HepG2 (cell line): ENCODE data around the gene ACOT13. TPM values are rescaled to one million over a fixed set of nuclear protein-coding genes. Genes with fewer than 3 reads are reported as not detected.

ENCODE experiments used
- ATM ChIP-seq: fragments of 450-650 bp; IDR thresholded peaks from 2 replicates; pipeline ENCODE4 v1.7.1; 2017; ENCODE audit warnings: mild to moderate bottlenecking, borderline replicate concordance
- ELF1 ChIP-seq: sonication (generic); formaldehyde crosslinking; IDR thresholded peaks from 2 replicates; pipeline ENCODE4 v1.4.0; 2020; ENCODE audit warnings: missing genetic modification reagents
- EP300 ChIP-seq, 3 experiments: sonication (generic) in 1 of 3; formaldehyde crosslinking in 1 of 3; IDR thresholded peaks; 2 replicates each; pipeline versions ENCODE4 v1.5.1 to v1.6.1; 2011 to 2020; ENCODE audit warnings: low read depth in 2 of 3, low read length in 2 of 3, borderline replicate concordance in 1 of 3, improper control_type of control experiment in 1 of 3, mild to moderate bottlenecking in 1 of 3, missing genetic modification reagents in 1 of 3, moderate library complexity in 1 of 3
- HCFC1 ChIP-seq: fragments of 150-350 bp; IDR thresholded peaks from 2 replicates; pipeline ENCODE4 v1.6.1; 2014; ENCODE audit warnings: low read depth, low read length
- HNRNPUL1 ChIP-seq: fragments of 200-400 bp; formaldehyde crosslinking; IDR thresholded peaks from 2 replicates; pipeline ENCODE4 v1.6.1; 2017; ENCODE audit warnings: low read depth, mild to moderate bottlenecking, low read length, moderate library complexity
- PITX1 ChIP-seq: sonication (generic); formaldehyde crosslinking; IDR thresholded peaks from 2 replicates; pipeline ENCODE4 v1.5.1; 2020; ENCODE audit warnings: mild to moderate bottlenecking, missing genetic modification reagents
- RXRA ChIP-seq: sonication (generic); formaldehyde crosslinking; IDR thresholded peaks from 2 replicates; pipeline ENCODE4 v1.5.1; 2020; ENCODE audit warnings: missing genetic modification reagents
- RXRB ChIP-seq: IDR thresholded peaks from 2 replicates; pipeline ENCODE4 v1.6.1; 2016; ENCODE audit warnings: borderline replicate concordance, missing genetic modification reagents, missing compliant biosample characterization
- TMF1 ChIP-seq: sonication (generic); formaldehyde crosslinking; IDR thresholded peaks from 2 replicates; pipeline ENCODE4 v1.8.1; 2022; ENCODE audit warnings: low read depth, missing genetic modification reagents
- ZBTB7B ChIP-seq: sonication (generic); formaldehyde crosslinking; IDR thresholded peaks from 2 replicates; pipeline ENCODE4 v1.4.0; 2020; ENCODE audit warnings: missing genetic modification reagents
- ZIK1 ChIP-seq: sonication (generic); formaldehyde crosslinking; IDR thresholded peaks from 2 replicates; pipeline ENCODE4 v1.5.0; 2020; ENCODE audit warnings: mild to moderate bottlenecking, low read depth, missing genetic modification reagents, borderline replicate concordance
- ZNF10 ChIP-seq: sonication (generic); formaldehyde crosslinking; IDR thresholded peaks from 2 replicates; pipeline ENCODE4 v1.4.0; 2020; ENCODE audit warnings: mild to moderate bottlenecking, low read depth, missing genetic modification reagents, borderline replicate concordance
- ZNF138 ChIP-seq: sonication (generic); formaldehyde crosslinking; IDR thresholded peaks from 2 replicates; pipeline ENCODE4 v1.5.0; 2020; ENCODE audit warnings: mild to moderate bottlenecking, low read depth, missing genetic modification reagents
- ZNF30 ChIP-seq: sonication (generic); formaldehyde crosslinking; IDR thresholded peaks from 2 replicates; pipeline ENCODE4 v1.5.0; 2020; ENCODE audit warnings: mild to moderate bottlenecking, missing genetic modification reagents
- ZNF33B ChIP-seq: sonication (generic); formaldehyde crosslinking; IDR thresholded peaks from 2 replicates; pipeline ENCODE4 v1.5.1; 2020; ENCODE audit warnings: mild to moderate bottlenecking, missing genetic modification reagents
- ZNF350 ChIP-seq: sonication (generic); formaldehyde crosslinking; IDR thresholded peaks from 2 replicates; pipeline ENCODE4 v1.4.0; 2020; ENCODE audit warnings: mild to moderate bottlenecking, low read depth, missing genetic modification reagents, borderline replicate concordance
- ZNF468 ChIP-seq: sonication (generic); formaldehyde crosslinking; IDR thresholded peaks from 2 replicates; pipeline ENCODE4 v1.8.0; 2022; ENCODE audit warnings: mild to moderate bottlenecking, moderate library complexity, missing genetic modification reagents
- ZNF501 ChIP-seq: sonication (generic); formaldehyde crosslinking; IDR thresholded peaks from 2 replicates; pipeline ENCODE4 v1.5.1; 2020; ENCODE audit warnings: mild to moderate bottlenecking, moderate library complexity, missing genetic modification reagents
- ZNF510 ChIP-seq: sonication (generic); formaldehyde crosslinking; IDR thresholded peaks from 2 replicates; pipeline ENCODE4 v1.4.0; 2020; ENCODE audit warnings: low read depth, mild to moderate bottlenecking, missing genetic modification reagents
- ZNF546 ChIP-seq: sonication (generic); formaldehyde crosslinking; conservative IDR thresholded peaks from 2 replicates; pipeline ENCODE4 v1.8.1; 2023; ENCODE audit warnings: mild to moderate bottlenecking, missing genetic modification reagents
- ZNF598 ChIP-seq: sonication (generic); formaldehyde crosslinking; IDR thresholded peaks from 2 replicates; pipeline ENCODE4 v1.5.1; 2020; ENCODE audit warnings: mild to moderate bottlenecking, missing genetic modification reagents, borderline replicate concordance
- ZNF607 ChIP-seq: sonication (generic); formaldehyde crosslinking; IDR thresholded peaks from 2 replicates; pipeline ENCODE4 v1.5.1; 2020; ENCODE audit warnings: missing genetic modification reagents, mild to moderate bottlenecking, borderline replicate concordance
- ZNF766 ChIP-seq: sonication (generic); formaldehyde crosslinking; IDR thresholded peaks from 2 replicates; pipeline ENCODE4 v1.5.0; 2020; ENCODE audit warnings: missing genetic modification reagents, borderline replicate concordance
- ZNF773 ChIP-seq: sonication (generic); formaldehyde crosslinking; IDR thresholded peaks from 2 replicates; pipeline ENCODE4 v1.4.0; 2020; ENCODE audit warnings: missing genetic modification reagents, borderline replicate concordance
- polyA plus RNA-seq, 8 experiments: library from polyadenylated mRNA; depleted of rRNA in 3 of 8; stranded (reverse) in 7 of 8; unstranded in 1 of 8; fragments of >200 nt; fragmentation: Illumina TruSeq in 4 of 8; extraction: Trizol in 4 of 8; gene quantifications; 2 replicates each; pipeline versions ENCODE4 v1.2.1 to v1.2.3, GENCODE V29; 2011 to 2016; ENCODE audit warnings: low read depth in 4 of 8, missing spikeins in 1 of 8, mixed read lengths in 1 of 8; ENCODE audit not compliant: insufficient read depth in 1 of 8
- total RNA-seq, 5 experiments: library from RNA; depleted of rRNA; stranded (reverse); fragments of >200 nt; fragmentation: Illumina TruSeq; extraction: Trizol; gene quantifications; 2 replicates each; pipeline ENCODE4 v1.2.3, GENCODE V29; 2016; ENCODE audit warnings: low read depth in 1 of 5
- TF ChIP-seq, protein P1 (sequence below): sonication (generic); IDR thresholded peaks from 2 replicates; pipeline ENCODE4 v1.6.1; 2016; ENCODE audit warnings: low read depth, borderline replicate concordance
- TF ChIP-seq, protein P2 (sequence below): IDR thresholded peaks from 2 replicates; pipeline ENCODE4 v1.6.1; 2016; ENCODE audit warnings: missing biosample characterization, missing genetic modification reagents, low read depth
- TF ChIP-seq, protein P3 (sequence below): sonication (generic); formaldehyde crosslinking; conservative IDR thresholded peaks from 2 replicates; pipeline ENCODE4 v1.4.0; 2020; ENCODE audit warnings: missing genetic modification reagents

ACOT13 gene
- total and polyA plus RNA-seq, 2 of the 13 experiments (the other 11 are each of a cell fraction or from before 2014, with no cell fraction given), result 31.5 to 45.1 TPM

DNA sequence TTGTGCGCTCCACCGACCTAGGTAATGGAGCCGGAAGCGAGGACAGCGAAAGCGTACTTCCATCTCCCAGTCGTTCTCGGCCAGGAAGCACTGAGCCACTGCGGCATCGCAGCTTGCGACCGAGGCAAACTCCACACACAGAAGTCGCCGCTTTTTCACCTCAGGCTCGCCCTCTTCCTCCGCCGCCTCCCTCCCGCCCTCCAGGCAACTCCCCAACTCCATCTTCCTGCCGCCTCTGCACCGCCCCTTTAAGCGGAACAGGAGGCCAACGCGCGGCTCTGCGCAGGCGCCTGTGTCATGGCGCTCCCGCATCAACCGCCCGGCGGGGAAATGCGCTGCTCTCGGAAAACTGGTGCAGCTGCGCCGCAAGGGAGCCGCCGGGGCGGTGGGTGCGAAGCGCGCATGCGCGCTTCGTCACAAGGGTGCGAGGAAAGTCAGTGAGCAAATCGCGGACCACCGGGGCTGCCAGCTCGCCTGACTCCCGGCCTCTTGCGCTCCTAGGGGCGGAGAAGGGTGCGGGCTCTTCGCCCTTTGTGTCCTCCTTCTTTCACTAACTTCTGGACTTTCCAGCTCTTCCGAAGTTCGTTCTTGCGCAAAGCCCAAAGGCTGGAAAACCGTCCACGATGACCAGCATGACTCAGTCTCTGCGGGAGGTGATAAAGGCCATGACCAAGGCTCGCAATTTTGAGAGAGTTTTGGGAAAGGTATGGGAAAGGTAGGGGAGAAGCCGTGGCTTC lies at the start of gene ACOT13, which contains the start of gene TDP2 (continued):
- TF ChIP-seq, protein P1, sequence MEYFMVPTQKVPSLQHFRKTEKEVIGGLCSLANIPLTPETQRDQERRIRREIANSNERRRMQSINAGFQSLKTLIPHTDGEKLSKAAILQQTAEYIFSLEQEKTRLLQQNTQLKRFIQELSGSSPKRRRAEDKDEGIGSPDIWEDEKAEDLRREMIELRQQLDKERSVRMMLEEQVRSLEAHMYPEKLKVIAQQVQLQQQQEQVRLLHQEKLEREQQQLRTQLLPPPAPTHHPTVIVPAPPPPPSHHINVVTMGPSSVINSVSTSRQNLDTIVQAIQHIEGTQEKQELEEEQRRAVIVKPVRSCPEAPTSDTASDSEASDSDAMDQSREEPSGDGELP, result peak; percentile 66
- TF ChIP-seq ZNF468 (CRISPR knock-in tag) (no peak), ELF1 (peak; percentile 95), TMF1 (CRISPR knock-in tag) (no peak; the same call in 1 of the 2 replicates), RXRA (CRISPR knock-in tag) (peak; percentile 78), ZNF598 (CRISPR knock-in tag) (peak; percentile 98), ZNF138 (CRISPR knock-in tag) (peak; percentile 97), PITX1 (CRISPR knock-in tag) (no peak), EP300 (IDR thresholded peaks at IDR 0.05; ENCODE audit: low read depth in 2 of 2, low read length in 2 of 2) (peak; percentile 67), EP300 (CRISPR knock-in tag; IDR thresholded peaks at IDR 0.05; ENCODE audit: borderline replicate concordance) (peak; percentile 62), ZNF33B (CRISPR knock-in tag) (peak; percentile 93; the same call in 1 of the 2 replicates), ZNF773 (0 out of 2 replicates have a peak, but pooled peaks have one; percentile 13), ZBTB7B (peak; percentile 95), ATM (no peak), RXRB (CRISPR knock-in tag) (peak; percentile 76), HCFC1 (peak; percentile 63), ZNF546 (peak; percentile 93; the same call in 1 of the 2 replicates), HNRNPUL1 (peak; percentile 94), ZNF607 (peak; percentile 58; the same call in 1 of the 2 replicates), ZIK1 (peak; percentile 94), ZNF766 (peak; percentile 41; the same call in 1 of the 2 replicates), ZNF30 (CRISPR knock-in tag) (no peak; the same call in 1 of the 2 replicates), ZNF501 (CRISPR knock-in tag) (peak; percentile 95), ZNF510 (no peak), ZNF350 (CRISPR knock-in tag) (peak; percentile 100), ZNF10 (CRISPR knock-in tag) (no peak)
- TF ChIP-seq, protein P2, sequence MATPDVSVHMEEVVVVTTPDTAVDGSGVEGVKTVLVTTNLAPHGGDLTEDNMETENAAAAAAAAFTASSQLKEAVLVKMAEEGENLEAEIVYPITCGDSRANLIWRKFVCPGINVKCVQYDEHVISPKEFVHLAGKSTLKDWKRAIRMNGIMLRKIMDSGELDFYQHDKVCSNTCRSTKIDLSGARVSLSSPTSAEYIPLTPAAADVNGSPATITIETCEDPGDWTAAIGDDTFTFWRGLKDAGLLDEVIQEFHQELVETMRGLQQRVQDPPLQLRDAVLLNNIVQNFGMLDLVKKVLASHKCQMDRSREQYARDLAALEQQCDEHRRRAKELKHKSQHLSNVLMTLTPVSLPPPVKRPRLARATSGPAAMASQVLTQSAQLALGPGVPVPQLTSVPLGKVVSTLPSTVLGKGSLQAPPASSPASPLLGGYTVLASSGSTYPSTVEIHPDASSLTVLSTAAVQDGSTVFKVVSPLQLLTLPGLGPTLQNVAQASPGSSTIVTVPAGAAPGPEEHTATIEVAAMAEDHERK (CRISPR knock-in tag), result peak; percentile 60; the same call in 1 of the 2 replicates
- TF ChIP-seq, protein P3, sequence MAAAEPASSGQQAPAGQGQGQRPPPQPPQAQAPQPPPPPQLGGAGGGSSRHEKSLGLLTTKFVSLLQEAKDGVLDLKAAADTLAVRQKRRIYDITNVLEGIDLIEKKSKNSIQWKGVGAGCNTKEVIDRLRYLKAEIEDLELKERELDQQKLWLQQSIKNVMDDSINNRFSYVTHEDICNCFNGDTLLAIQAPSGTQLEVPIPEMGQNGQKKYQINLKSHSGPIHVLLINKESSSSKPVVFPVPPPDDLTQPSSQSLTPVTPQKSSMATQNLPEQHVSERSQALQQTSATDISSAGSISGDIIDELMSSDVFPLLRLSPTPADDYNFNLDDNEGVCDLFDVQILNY, result peak; percentile 69; the same call in 1 of the 2 replicates
